ENCODE data around the gene GRK2.

Gene GRK2

DNA sequence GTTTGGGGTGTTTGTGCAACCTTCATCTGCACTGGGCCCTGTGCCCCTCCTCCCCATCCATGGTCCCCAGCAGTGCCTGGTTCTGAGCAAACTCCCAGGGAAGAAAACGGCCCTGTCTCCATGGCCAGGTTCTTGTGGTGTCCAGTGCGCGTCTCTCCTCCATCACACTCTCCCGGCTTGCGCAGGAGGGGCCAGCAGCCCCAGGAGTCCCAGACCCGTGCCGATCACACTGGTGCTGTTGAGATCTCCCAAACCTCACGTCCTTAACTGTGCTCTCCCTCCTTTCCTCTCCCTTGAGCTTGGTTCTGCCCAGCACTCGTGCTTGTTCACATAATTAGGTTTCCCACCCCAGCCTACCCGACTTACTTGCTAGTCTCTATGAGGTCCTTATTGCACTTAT, 10.9 kb upstream of the GRK2 start:
- no peak for DNase-seq

DNA sequence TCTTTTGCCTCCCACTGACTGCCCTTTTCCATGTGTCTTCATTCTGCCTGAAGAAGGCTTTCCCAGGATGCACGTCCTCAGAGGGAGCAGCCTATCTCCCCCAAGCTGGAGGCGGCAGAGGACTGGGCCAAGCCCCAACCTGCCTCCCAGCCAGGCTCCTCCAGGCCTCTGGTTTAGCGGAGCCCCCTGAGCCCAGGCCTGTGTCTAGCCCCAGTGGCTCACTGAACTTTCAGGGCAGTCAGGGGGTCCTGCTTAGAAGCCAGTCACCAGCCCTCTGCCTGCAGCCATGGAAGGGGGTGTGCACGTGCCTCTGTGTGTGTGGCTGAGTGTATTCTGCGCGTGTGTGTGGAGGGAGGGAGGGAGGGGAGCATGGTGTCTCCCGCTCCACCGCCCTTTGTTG, 10.4 kb upstream of the GRK2 start:
- no peak for DNase-seq

DNA sequence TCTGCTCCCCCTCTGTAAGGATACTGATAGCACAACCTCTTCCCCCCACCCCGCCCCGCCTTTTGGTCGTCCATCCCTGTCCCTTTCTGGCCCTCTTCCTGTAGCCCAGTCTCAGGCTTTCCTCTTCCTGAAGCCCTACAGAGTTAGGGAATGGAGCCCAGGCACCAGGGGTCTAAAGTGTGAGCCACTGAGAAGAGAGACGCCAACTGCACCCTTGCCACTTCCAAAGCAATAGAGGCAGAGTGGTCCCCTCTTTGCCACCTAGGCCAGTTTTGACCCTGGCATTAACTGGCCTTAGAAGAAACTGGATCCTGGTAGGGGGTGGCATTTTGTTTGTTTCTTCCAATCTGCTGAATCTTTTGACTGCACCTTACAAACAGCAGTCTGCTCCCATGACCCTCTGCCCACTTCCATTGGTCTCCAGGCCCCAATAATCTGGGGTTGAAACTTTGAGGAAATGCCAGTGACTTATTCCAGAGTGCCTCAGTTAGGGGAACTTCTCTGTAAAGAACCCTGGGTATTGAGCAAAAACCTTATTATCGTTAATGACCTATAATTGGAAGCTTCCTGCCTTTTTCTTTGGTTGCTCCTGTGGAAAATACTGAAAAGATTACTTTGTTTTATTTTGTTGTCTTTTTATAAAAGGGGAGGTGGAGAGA, 9.7 kb upstream of the GRK2 start:
- no peak for DNase-seq

DNA sequence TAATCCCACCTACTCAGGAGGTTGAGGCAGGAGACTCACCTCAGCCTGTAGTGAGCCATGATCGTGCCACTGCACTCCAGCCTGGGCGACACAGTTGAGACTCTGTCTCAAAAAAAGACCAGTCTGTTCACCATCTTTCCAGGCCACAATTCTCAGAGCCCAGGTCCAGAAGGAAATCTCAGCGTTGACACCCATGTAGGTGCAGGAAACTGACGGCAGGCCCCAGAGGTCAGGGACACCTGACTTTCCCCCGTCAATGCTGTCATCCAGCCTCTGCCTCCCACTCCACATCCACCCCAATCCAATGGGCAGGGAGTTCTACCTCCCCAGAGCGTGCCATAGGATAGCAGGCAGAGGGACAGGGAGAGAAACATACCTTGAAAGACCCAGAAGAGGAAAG, 5.9 kb upstream of the GRK2 start:
- no peak for DNase-seq

DNA sequence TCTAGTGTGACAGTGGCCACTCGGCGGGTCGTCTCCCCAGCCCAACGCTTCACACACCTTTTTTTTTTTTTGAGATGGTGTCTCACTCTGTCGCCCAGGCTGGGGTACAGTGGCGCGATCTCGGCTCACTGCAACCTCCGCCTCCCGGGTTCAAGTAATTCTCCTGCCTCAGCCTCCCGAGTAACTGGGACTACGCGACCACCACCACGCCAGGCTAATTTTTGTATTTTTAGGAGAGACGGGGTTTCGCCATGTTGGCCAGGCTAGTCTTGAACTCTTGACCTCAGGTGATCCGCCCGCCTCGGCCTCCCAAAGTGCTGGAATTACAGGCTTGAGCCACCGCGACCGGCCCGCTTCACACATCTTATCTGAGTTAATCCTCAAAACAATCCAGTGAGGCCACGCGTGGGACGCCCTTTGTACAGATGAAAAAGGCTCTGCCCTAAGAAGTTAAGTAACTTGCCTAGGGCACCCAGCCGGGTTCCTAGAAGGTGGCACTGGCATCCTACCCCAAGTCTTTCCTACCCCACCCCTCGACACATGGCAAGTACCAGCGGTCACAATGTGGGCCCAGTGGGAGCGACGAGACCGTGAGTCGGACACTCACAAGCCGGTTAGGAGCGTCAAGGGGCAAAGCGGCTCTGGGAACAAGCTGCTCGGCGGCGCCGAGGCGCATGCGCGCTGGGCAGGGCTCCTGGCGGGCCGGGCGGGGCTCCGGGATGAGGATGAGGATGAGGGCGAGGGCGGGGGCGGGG, 5.2 kb upstream of the GRK2 start:
- DNase-seq = peak; percentile 75

DNA sequence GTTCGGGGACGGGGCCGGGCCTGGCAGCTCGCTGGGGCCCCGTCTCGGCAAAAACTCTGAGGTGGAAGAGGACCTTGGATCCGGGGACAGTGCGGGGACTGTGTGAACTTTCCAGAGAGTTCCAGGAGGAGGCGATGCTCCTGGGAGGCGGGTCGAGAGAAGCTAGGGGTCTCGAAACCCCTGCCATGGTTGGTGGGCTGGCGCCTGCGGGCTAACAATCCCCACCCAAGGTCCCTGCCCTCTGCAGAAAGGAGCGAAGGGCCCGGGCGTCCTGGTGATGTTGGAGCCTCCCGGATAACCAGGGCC, 4.7 kb upstream of the GRK2 start:
- DNase-seq = no peak

DNA sequence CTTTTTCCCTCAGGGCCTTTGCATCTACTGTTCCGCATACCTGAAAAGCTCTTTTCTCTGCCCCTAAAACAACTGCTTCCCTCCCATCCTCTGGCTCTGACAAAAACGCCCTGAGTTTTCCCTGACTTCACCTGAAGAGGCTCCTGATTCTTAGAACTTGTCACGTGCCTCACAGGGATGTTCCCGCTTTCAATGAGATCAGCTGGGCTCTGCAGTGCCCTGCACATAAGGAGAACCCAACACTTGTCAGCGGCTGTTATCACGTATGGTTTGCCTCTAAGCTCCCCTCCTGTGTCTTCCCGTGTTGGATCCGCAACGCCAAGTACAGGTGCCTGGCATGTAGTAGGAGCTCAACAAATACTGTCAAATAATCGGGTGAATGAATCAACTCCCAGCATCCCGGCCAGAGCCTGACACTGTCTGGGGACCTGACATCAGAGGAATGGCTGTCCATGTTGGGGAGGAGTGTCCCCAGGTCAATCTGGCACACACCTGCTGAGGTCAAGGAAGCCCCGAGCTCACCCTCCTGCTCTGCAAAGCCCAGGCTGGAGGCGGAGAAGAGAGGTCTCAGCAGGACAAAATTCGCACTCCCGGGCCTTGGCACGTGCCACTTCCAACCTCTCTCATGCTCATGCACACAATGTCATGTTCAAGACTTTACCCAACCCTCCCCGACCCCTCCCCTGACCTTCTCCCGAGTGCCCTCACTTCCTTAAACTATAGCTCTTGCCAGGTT, 4.2 kb upstream of the GRK2 start:
- peak; percentile 21 for DNase-seq

DNA sequence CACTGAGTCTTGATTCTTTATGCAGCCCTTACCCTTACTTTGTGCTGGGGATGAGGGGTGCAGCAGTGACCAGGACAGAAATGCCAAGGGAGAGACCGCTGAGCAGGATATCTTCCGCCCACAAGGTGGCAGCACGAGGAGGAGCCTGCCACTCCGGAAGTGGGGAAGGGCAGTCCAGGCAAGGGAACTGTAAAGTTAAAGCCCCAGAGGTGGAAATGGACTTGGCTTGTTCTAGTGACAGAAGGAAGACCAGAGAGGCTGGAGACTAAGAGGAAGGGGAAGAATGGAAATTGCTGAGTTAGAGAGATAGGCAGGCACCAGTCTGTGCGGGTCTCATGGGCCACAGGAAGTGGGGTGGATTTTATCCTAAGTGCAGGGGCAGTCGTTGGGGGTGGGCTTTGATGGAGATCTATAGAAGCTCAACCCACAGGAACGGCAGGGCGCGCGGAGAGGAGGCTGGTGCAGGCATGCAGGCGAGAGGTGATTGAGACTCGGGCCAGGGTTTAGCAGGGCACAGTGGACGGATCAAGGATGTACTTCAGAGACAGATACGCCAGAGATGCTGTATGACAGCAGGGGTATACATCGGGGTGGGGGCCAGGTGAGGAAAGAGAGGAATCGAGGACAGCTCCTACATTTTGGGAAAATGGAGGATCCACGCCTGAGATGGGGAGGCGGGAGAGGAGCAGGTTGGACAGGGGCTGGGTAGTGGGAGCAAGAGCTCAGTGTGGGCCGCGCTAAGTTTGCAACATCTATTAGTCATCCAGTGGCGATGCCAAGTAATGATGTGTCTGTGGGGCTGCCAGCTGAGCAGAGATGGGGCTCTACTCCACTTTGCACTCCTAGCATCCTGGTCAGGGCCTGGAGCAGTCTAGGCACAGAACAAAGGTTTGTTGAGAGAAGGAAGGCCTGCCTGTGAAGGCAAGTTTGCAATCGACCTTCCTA, 3.3 kb upstream of the GRK2 start:
- DNase-seq = peak; percentile 91

DNA sequence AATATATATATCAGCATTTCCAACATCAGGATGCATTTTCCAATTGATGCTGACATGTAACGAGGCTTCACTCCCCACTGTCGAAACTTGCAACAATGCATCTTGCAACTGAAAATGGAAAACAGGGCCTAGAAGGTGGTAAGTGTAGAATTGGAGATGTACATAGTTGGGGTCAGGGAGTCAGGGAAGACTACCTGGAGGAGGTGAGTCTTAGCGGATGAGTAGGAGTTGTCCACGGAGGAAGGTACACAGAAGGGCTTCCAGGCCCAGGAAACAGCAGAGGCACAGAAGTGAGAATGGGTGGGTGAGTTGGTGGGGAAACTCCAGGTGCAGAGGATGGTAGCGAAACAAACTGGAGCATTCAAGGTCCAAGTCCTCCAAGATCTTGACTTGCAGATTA, 2.0 kb upstream of the GRK2 start:
- DNase-seq = no peak

DNA sequence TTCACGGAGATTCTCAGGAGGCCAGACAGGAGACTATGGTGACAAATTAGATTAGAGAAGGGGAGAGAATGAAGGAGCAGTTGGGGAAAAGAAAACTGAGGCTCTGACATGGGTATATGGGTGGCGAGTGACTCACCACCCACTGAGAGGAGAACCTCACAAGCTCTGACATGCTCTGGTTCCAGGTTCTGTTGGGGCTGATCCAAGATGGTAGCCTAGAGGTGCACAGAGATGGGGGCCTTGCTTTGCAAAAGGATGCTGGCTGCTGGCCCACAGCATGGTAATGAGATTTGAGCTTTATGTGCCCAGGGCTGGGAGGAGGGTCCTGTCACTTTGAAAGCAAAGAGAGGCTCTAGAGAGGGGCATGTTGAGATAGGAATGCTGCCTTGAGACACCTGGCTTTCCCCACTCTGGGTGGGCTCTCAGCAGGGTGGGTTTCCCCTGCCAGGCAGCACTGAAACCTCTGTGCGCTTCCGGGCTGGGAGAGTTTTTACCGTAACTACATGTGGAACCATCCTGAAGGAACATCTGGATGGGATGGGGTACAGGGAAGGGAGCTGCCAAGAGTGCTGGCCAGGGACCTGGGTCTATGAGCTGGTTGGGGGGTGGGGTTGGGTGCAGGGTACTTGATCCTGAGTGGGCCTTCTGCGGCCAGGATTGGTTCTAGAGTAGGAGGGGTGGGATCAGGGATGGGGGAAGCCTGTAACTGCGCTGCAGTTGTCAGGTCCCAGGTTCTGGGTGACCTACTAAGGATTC, 1.2 kb upstream of the GRK2 start:
- DNase-seq = no peak

DNA sequence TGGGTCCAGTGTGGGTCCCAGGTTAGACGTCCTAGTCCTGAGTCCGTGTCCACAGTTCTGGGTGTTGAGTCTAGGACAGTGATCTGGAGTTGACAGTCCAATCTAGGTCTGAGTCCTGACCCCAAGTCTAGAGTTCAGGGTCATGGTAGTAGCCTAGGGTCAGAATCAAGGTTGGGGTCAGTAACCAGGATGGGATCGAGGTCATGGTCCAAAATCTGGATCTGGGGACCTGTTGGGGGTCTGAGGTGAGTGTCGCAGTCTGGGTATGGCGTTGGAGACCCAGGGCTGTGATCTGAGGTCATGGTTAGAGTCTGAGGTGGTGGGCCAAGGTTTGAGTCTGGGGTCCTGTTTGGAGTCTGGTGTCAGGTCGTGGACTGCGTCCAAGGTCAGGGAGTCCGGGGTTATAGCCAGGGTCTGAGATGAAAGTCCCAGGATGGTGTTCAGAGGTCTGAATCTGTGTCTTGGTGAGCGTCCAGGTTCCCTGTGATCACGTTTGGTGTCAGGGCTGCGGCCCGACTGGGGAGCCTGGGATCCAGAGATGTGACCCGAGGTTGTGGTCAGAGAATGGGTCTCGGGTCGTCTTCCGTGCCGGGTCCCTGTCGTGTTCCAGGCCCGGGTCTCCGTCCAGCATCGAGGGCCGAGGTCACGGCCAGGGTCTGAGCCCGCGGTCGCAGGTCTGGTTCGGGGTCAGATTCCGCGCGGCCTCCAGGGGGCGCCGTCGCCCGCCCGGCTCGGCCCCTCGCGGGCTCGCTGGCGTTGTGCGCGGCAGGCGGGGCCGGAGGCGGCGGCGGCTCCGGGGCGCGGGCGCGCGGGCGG, 432 bp upstream of the GRK2 start:
- DNase-seq = peak; percentile 87

DNA sequence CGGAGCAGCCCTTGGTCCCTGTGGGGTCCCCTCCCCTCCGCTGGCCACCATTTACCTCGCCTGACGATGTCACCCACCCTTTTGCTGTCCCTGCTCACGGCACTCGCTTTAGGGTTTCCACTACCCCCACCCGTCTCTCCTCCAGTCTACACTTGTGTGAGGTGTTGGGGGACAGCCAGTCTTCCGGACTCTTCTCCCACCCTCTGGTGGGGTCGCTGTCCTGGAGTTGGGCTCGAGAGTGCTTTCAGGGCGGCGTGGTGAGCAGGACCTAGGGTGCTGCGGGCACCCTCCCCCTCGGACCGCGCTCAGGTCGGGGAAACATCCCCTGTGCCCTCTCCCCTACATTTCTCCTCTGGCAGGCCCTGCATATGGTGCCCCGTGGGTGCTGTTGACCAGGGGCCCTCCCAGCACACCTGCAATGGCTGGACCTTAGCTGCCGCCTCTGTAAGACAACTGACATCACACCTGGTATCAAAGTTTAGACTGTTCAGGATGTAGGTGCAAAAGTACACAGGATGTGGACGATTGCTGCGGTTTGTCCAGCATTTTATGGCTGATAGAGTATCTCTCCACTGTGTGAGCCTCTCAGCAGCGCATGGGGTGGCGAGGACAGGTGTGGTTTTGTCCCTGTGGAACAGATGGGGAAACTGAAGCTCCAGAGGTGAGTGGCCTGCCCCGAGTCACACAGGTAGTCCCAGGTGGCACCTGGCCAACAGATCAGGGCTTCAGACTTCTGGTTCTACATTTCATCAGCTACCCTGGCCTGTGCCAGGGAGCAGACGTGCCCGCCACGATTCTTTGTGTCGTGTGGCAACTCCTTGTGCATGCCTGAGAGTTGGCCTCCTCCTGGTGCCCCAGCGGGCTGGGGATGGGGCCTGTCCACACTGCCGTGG, 1.2 kb downstream of the GRK2 start:
- no peak for DNase-seq

DNA sequence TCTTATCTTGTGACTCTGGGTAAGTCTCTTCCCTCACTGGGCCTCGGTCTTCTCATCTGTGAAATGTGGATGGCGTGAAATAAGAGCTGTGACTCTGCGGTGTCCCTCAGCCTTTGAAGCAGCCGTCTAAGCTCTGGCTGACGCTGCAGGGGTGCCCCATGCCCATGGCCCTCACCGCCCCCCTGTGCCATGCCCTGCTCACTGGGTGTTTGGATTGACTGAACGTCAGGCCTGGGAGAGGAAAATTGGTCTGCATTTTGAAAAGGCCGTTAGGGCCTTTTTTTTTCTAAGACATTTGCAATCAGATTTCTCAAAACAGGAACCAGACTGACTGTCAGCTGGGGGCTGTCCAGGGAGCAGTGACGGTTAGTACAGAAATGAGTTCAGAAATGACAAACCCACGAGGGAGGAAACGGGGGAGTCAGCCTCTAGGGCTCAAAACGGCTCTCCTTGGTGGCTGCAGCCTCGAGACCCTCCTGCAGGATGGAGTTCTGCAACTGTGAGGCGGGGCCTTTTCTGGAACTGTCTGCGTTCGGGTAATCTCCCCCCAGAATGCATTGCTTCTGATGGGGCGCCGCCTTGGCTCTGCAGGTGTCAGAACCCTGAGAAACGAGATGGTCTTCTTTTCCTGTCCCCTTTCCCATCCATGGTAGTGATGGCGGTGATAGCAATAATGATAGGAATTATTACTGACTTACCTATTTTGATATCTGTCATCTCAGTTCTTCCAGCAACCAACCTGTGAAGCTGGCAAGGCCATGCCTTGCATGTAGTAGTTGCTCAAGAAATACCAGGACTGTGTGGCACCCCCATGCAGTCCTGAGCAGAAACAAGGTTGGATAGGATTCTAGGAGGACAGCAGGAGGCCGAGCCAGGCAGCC, 2.0 kb downstream of the GRK2 start:
- DNase-seq = no peak

DNA sequence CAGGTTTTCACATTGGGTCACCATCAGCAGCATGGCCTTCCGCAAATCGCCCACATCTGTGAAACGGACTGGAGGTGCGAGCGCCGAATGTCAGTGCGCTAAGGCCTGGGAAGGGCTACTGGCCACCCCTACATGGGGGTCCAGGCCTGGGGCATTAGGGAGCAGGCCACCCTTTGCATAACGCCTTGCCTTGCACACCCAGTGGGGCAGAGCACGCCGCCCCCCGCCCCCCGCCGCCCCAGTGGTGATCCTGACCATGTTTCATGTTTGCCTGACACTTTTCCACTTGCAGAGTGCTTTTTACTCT, 2.6 kb downstream of the GRK2 start:
- no peak for DNase-seq

DNA sequence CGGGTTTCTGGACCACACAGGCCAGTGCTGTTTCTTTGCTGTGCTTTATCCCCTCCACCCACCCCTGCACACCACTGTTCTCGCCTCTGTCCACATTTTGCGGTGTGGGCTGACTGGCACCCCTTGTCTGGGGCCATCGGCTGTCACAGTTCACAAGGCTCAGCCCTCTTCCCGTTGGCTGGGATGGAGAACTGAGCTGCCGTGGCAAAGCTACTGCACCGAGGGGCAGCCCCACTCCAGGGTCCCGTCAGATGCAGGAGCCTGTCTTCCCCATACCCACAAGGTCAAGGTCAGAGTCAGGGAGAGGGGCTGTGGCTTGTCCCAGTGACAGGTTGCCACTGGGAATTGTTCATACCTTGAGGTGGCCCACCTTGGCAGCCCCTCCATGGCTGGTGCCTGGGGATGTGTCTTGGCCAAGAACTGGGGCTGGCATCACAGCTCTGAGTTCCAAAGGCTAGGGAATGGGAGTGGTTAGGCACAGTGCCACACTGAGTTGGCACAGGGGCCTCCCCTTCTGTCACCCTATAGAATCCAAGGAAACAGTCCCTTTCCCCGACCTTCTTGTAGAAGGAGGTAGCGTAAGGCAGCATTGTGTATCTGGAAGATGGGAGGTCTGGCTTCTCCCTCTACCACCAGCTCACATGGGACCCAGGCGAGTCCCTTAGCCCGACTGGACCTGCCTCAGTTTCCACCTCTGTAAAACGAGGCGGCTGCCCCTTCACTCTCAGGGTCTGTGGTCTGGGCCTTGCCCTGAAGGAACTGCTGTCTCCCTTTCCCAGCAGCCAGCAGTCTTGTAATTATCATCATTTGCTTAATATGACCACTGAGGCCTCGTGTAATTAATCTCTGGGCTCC, 3.4 kb downstream of the GRK2 start:
- no peak for DNase-seq

DNA sequence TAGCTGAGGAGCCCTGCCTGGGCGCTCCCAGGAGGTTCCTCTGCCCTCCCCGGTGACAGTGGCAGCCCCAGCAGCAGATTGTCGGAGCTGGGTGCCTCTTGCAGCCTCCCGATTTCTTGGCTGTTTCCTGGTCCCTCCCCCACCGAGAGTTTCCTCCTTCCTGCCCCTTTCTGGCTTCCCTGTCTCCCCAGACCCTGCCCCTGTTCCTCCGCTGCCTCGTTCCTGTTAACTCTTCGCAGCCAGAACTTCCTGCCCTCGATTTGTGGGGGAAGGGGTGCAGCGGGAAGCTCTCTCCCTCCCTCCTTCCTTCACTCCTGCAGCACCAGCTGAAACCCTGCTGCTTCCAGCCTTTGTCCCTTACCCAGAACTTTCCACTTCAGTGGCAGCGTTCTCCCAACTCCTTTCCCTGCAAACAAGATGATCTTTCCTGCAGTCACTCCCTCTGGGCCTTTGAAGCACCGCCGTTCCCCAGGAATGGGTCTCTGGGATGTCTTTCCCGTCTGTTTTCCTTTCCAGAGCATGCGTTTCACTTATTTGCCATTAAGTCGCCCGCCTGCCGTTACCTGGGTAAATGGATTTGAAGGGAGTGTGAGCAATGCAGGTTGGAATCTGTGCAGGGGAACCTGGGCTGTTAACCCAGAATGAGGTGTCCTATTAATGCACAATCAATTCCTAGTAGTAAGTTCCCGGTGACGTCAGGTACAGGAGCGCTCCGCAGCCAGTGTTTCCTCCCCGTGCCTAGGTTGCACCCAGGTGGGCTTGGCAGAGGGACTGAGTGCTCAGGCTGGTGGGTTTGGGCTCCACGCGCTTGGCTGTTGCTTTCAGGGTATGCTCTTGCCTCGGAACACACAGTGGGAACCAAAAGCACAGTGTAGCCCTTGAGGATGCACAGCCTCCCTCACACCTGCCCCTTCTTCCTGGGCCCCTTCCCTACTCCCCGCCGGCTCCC, 4.3 kb downstream of the GRK2 start:
- peak; percentile 77 for DNase-seq

DNA sequence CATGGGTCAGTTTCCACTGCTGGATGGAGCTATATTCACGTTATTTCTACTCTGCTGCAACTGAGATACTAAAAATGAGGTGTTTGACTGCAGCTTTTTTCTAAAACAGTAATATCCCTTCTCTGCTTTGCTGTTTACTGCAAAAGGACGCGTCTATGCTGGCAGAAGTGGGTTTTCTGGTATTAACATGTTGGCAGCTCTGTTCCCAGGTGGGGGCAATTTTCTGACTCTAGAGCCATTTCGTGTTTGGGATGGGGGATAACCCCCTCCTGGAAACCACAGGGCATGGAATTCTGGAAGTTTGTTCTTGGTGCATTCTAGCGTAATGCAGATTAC, 4.9 kb downstream of the GRK2 start:
- DNase-seq = no peak

Measured in eye (tissue), 1 donor.